Rectal smooth muscle tissue (tissue), 1 donor: ENCODE data around the gene LRRC17.
"Not testable (repeated sequence)": the region's sequence is repeated elsewhere in the genome, so short reads cannot be mapped to it uniquely, and the experiment has no call there.

Experiments used
- H3K27ac ChIP-seq: one replicate; pipeline ENCODE4 v1.7.0; 2013; ENCODE audit warnings: low read depth, low read length, inconsistent platforms
- H3K27me3 ChIP-seq: one replicate; pipeline ENCODE4 v1.7.0; 2013; ENCODE audit warnings: low read length; ENCODE audit not compliant: control insufficient read depth, insufficient read depth
- H3K36me3 ChIP-seq: one replicate; pipeline ENCODE4 v1.7.0; 2013; ENCODE audit warnings: low read length; ENCODE audit not compliant: control insufficient read depth, insufficient read depth
- H3K4me1 ChIP-seq: one replicate; pipeline ENCODE4 v1.7.0; 2013; ENCODE audit warnings: low read length; ENCODE audit not compliant: control insufficient read depth, insufficient read depth
- H3K4me3 ChIP-seq: one replicate; pipeline ENCODE4 v1.7.0; 2013; ENCODE audit warnings: low read length
- H3K9ac ChIP-seq: one replicate; pipeline ENCODE4 v1.7.0; 2013; ENCODE audit warnings: low read length

Gene LRRC17

DNA sequence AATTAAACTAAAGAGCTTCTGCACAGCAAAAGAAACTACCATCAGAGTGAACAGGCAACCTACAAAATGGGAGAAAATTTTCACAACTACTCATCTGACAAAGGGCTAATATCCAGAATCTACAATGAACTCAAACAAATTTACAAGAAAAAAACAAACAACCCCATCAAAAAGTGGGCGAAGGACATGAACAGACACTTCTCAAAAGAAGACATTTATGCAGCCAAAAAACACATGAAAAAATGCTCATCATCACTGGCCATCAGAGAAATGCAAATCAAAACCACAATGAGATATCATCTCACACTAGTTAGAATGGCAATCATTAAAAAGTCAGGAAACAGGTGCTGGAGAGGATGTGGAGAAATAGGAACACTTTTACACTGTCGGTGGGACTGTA, 49.2 kb downstream of the LRRC17 start:
- not testable (repeated sequence) for H3K4me3 ChIP-seq, H3K36me3 ChIP-seq, H3K27me3 ChIP-seq, H3K27ac ChIP-seq, H3K9ac ChIP-seq, H3K4me1 ChIP-seq

DNA sequence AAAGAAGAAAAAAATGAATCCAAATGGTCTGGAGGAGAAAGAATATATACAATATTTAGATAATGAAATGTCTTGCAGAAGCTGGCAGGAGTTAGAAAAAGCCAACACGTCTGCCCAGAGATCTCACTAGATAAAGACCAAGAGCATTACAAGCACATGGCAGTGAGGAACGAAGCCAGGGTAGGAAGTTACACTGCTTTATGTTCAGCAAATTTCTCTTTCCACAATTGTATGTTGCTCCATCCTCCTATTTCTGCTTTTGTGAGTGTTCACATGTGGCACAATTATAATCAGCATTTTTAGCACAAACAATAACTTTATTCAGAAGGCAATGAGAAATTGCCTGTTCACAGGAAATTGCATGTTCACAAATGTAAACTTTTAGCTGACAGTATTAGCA, 53.7 kb downstream of the LRRC17 start:
- H3K27me3 ChIP-seq = no peaks in the 10 kb centered on the region
- H3K4me1 ChIP-seq = no peaks in the 10 kb centered on the region
- H3K36me3 ChIP-seq = no peaks in the 10 kb centered on the region
- H3K4me3 ChIP-seq = no peak overlapping the region
- no peak overlapping the region for H3K27ac ChIP-seq
- H3K9ac ChIP-seq = no peak overlapping the region

DNA sequence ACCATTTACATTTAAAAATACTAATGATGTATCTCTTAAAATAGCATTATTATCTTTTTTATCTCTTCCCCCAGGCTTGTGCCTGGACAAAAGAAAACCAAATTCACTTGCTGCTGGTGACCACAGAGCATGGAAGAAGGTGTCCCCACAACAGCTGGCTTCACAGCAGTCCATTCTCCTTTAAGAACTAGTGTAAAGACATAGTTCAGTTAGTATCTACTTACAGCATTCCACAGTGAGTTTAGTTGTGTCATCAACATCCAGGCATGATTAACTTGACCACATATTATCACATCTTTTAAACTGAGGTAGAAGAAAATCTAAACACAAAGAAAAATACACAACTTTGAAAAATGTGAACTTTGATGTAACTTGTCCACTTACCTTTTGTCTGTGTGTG, 55.0 kb downstream of the LRRC17 start:
- no peaks in the 10 kb centered on the region for H3K4me1 ChIP-seq
- no peak overlapping the region for H3K9ac ChIP-seq
- H3K4me3 ChIP-seq = no peak overlapping the region
- H3K27ac ChIP-seq = no peak overlapping the region
- H3K27me3 ChIP-seq = no peaks in the 10 kb centered on the region
- H3K36me3 ChIP-seq = no peaks in the 10 kb centered on the region

DNA sequence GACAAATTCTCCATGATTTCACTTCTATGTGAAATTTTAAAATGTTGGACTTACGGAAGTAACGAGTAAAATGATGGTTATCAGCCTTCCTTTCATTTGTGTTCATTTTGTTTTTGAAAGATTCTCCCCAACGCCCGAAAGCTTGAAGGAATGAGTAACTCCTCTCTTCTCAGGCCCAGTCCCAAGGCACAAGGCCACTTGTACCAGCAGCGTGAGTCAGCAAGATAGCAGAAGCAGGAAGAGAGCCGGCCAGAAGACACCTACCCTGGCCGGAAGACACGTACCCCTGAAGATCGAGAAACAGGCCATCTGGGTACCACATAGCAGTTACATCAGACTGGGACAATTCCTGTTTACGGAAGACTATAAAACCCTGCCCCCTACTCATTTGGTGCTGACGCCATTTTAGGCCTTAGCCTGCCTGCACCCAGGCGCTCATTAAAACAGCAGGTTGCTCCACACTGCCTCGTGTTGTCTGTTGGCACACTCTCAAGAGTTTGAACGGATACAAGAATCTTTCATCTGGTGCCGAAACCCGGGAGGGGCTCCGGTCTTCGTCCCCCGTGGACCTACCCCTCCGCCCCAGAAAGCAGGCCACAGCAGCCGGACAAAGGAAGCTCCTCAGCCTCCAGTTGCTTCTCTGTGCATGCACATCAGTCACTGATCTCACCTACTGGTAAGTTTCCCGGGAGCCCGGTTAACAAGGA, 60.4 kb downstream of the LRRC17 start:
- no peaks in the 10 kb centered on the region for H3K36me3 ChIP-seq
- no peak overlapping the region for H3K4me3 ChIP-seq
- no peaks in the 10 kb centered on the region for H3K27me3 ChIP-seq
- no peak overlapping the region for H3K27ac ChIP-seq
- no peak overlapping the region for H3K9ac ChIP-seq
- H3K4me1 ChIP-seq = no peaks in the 10 kb centered on the region

GRCh38 chr7:102974366-102975236, 61.8 kb downstream of the LRRC17 start:
- Histone ChIP-seq H3K27me3 (no peaks in the 10 kb centered on the region), H3K27ac (no peak overlapping the region), H3K9ac (no peak overlapping the region), H3K4me1 (no peaks in the 10 kb centered on the region), H3K4me3 (no peak overlapping the region), H3K36me3 (no peaks in the 10 kb centered on the region)

DNA sequence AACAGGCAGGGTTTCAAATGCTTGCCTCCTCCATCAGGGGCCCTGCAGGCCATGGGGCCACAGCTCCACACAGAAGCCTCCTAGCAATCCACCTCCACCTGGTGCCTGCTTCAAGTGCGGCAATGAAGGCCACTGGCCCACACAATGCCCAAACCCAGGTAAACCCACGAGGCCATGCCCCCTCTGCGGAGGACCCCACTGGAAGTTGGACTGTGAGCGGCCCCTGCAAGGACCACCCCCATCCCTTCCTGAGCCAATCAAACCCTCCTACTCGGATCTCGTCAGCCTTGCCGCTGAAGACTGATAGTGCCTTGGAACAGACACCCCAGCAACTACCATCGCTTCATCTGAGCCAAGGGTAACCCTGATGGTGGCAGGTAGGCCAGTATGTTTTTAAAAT, 63.1 kb downstream of the LRRC17 start:
- H3K9ac ChIP-seq = no peak overlapping the region
- H3K27ac ChIP-seq = no peak overlapping the region
- no peaks in the 10 kb centered on the region for H3K27me3 ChIP-seq
- no peaks in the 10 kb centered on the region for H3K36me3 ChIP-seq
- no peak overlapping the region for H3K4me3 ChIP-seq
- H3K4me1 ChIP-seq = no peaks in the 10 kb centered on the region

- no peak overlapping the region for H3K4me3 ChIP-seq
These were observed 63.7 kb downstream of the LRRC17 start for GRCh38 chr7:102976493-102976892.

GRCh38 chr7:102977586-102977985, 64.8 kb downstream of the LRRC17 start:
- not testable (repeated sequence) for H3K4me1 ChIP-seq, H3K27me3 ChIP-seq, H3K36me3 ChIP-seq, H3K27ac ChIP-seq, H3K9ac ChIP-seq, H3K4me3 ChIP-seq

More at GRCh38 chr7:102976493-102976892, 63.7 kb downstream of the LRRC17 start:
- Histone ChIP-seq H3K27ac (no peak overlapping the region), H3K9ac (no peak overlapping the region), H3K4me1 (no peaks in the 10 kb centered on the region), H3K36me3 (no peaks in the 10 kb centered on the region), H3K27me3 (no peaks in the 10 kb centered on the region)

GRCh38 chr7:102978284-102978683, 65.5 kb downstream of the LRRC17 start:
- Histone ChIP-seq H3K4me1 (no peaks in the 10 kb centered on the region), H3K4me3 (no peak overlapping the region), H3K27ac (no peak overlapping the region), H3K36me3 (no peaks in the 10 kb centered on the region), H3K9ac (no peak overlapping the region), H3K27me3 (no peaks in the 10 kb centered on the region)

DNA sequence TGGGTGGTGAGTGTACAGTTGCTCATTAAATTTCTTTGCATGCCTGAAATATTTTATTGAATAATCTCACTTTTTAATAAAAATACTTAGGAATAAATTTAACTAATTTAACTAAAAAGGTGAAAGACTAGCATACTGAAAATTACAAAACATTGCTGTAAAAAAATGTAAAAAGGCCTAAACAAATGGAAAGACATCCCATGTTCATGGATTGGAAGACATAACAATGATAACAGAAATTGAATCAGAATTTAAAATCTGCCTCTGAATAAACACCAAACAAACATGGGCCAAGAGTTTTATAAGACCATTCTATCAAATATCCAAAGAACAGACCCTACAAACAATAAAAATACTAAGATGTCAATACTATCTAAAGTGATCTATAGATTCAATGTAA, 66.9 kb downstream of the LRRC17 start:
- Histone ChIP-seq H3K4me1 (no peaks in the 10 kb centered on the region), H3K27ac (no peak overlapping the region), H3K9ac (no peak overlapping the region), H3K36me3 (no peaks in the 10 kb centered on the region), H3K27me3 (no peaks in the 10 kb centered on the region), H3K4me3 (no peak overlapping the region)

GRCh38 chr7:102981451-102981850, 68.7 kb downstream of the LRRC17 start:
- Histone ChIP-seq H3K27me3 (no peaks in the 10 kb centered on the region), H3K4me3 (no peak overlapping the region), H3K36me3 (no peaks in the 10 kb centered on the region), H3K9ac (no peak overlapping the region), H3K4me1 (no peaks in the 10 kb centered on the region), H3K27ac (no peak overlapping the region)

DNA sequence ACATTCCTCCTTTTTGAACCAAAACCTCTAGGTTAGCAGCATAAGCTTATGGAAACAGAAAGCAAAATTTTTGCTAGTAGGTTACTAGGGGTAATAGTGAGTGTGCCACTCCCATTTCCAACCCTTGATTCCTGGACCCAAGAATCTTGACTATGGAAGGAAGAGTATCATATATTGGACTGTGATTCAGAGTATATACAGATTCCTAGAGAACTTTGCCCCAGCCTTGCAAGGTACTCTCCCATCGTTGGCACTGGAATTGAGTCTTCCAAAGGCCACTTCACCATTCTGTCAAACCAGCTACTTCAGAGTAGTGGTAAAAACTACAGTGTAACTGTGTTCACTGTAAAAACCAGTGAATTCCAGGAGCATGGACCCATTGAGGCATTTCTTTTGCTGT, 69.4 kb downstream of the LRRC17 start:
- Histone ChIP-seq H3K4me3 (no peak overlapping the region), H3K9ac (no peak overlapping the region), H3K27ac (no peak overlapping the region), H3K27me3 (no peaks in the 10 kb centered on the region), H3K4me1 (no peaks in the 10 kb centered on the region), H3K36me3 (no peaks in the 10 kb centered on the region)

DNA sequence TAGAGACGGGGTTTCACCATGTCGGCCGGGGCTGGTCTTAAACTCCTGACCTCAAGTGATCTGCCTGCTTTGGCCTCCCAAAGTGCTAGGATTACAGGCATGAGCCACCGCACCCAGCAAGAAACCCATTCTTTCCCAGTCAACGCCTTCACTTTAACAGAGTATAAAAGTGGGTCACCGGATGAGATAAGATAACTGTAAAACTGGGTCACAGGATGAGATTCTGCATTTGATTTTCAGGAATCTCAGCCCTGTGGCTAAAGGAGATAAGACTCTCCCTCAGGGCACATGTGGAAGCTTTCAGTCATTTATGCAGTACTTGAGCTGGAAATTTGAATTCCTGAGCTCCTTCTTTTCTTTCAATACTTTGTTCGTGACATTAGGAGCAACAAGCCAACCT, 70.8 kb downstream of the LRRC17 start:
- H3K36me3 ChIP-seq = no peaks in the 10 kb centered on the region
- H3K27me3 ChIP-seq = no peaks in the 10 kb centered on the region
- H3K27ac ChIP-seq = no peak overlapping the region
- no peaks in the 10 kb centered on the region for H3K4me1 ChIP-seq
- no peak overlapping the region for H3K4me3 ChIP-seq
- no peak overlapping the region for H3K9ac ChIP-seq
